Measurements from ENCODE around the gene LSAMP.

DNA sequence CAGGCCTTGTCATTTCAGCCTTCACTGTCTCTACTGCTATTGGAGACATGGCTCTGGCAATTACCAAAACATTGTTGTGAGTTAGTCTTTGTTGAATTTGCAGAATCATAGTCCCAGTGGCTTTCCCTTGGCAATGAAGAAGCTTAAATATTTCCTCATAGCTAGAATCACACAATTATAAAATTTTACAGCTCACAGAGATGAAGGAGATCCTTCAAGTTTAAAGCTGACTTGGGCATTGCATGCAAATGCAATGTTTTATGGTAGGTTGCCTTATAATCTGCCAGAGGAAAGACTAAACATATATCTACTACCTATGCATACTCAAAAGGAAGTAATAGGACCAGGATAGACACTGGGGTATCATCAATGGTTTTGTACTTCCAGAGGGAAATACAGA, 90.9 kb downstream of the LSAMP start:
- TF ChIP-seq SREBF2 (IDR thresholded peaks at IDR 0.05) (no peak), REST (IDR thresholded peaks at IDR 0.05) (no peak), BHLHE40 (IDR thresholded peaks at IDR 0.05; ENCODE audit: low read depth, low read length) (no peak), CTCF (IDR thresholded peaks at IDR 0.05) (no peak), FOSB (CRISPR knock-in tag; IDR thresholded peaks at IDR 0.05) (no peak)
